COLO829 (cell line): ENCODE results near the gene FAM168A.

Experiments
- DNase-seq: peaks from one replicate; pipeline ENCODE4 v3.0.0; 2012; ENCODE audit warnings: low spot score

Gene FAM168A

GRCh38 chr11:73426219-73426850 lies 171.6 kb downstream of the FAM168A start:
- DNase-seq = no peak

- DNase-seq = no peak
Measured at GRCh38 chr11:73425108-73425507, 172.8 kb downstream of the FAM168A start.

- no peak for DNase-seq
Measured at GRCh38 chr11:73423506-73423905, 174.4 kb downstream of the FAM168A start.

DNA sequence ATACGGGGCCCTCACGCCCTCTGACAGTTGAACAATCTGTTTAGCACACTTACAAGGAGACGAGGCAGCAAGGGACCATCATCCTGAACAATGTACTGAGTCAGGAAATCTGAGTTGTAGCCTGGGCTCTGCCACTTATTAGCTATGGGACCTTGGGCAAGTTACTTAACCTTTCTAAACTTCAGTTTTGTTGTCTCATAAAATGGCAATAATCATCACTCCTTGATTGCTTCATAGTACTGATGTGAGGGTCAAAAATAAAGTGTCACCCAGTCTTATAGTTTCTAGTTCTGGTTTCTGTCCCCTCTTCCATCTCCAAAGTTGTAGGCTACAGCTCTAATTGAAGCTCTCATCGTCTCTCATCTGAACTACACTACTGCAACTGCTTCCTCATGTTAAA lies 175.0 kb downstream of the FAM168A start:
- DNase-seq = no peak

- no peak for DNase-seq
Measured at GRCh38 chr11:73420136-73420535, 177.8 kb downstream of the FAM168A start.

DNA sequence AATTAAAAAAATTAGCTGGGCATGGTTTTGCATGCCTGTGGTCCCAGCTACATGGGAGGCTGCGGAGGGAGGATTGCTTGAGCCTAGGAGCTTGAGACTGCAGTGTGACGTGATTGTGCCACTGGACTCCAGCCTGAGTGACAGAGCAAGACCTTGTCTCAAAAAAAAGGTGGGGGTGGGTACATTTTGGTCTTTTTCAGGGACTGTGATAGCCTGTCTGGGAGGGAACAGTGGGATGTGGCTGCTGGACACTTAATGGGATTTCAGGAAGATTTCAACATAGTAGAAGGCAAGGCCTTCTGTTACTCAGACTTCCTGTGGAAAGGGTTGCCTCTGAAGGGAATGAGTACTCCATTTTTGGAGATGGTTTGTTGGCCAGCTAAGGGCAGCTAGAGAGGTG lies 181.1 kb downstream of the FAM168A start:
- DNase-seq = no peak

DNA sequence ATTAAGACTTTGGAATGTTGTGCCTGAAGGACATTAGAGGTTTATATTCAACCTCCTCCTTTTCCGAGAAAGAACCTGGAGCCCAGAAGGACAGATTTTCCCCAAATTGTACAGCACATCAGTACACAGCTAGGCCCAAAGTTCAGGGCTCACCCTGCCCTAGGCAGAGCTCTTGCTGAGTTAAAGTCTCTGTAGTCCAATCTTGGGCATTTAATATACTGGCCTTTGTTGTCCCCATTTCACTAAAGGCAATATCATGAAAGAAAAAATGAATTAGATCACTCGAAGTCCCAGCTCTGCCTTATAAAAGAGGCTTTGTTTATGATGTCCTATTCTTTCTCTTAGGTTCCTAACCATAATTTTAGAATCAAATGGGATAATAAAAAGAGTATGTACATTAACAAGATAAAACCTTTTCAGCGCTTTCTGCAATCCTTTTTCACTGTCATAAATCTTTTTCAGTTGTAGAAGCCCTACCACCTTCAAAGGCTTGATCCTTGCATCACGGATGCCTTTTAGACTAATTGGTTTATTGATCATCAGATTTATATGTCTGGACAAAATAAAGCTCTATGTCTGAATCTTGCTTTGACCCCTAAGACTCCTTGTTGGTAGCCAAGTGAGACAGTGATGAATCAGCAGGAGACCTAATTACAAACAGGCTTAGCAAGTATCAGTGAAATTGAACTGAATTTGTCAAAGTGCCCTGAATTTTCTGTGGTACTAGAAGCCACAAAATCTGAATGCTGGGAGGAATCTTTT lies 181.9 kb downstream of the FAM168A start:
- DNase-seq = peak; percentile 29

DNA sequence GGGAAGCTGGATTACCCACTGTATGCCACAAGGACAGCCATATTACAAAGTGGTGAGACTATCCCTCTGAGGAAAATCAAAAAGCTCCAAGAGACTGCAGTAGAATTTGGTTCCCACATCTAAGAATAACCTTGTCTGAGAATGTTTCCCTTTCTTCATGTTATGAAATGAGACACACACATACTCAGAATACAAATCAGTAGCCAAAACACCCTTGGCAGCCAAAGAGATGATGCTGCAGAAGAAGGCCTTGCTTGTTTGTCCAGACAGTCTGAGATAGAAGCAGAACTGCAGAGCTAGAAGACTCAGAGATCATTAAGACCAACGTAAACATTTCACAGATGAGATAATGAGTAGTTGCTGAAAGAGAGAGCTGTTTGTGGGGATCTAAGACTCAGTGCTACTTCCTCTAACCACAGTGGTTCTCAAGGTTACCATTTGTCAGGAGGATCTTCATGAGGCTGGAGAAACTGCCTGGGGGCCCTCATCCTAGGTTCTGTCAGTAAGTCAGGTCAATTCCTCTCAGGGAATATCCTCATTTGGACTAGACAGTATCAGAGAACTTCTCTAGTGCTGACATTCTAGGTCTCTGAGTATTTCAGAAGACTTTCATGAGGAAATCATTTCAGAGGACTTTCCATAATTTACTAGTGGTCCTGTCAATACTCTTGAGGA lies 182.8 kb downstream of the FAM168A start:
- peak; percentile 40 for DNase-seq

DNA sequence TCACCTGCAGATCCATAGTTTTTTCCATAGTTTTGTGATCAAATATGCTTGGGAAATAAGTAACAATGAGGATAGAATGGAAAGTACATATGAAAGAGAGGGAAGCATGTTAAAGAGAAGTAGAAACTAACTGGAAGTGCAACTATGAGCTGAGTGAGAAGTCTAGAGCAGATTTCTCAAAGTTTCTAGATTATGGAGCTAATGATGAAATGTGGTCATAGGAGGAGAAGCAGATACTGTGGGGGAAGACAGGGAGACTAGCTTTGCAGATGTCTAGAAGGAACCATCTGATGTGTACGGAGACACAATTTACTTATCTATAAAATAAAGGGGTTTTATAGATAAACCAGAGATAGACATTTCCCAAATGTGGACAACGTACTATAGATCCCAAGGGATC lies 184.7 kb downstream of the FAM168A start:
- no peak for DNase-seq

DNA sequence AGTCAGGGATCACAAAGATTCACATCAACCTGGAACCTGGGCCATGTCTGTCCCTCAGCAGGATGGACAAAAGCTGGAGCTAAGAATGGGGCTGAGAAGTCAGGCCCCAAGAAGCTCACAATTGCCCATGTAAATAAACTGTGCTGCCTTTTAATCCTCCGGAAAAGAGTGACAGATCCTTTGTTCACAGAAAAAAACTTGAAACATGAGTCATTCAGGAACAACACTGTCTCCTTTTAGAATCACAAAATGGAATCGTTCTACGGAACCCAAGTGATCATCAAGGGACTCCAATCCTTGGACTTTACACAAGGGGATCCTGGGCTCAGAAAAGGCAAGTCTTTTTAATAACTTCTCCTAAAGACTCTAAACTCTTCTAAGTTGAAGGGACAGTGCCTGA lies 185.6 kb downstream of the FAM168A start:
- peak; percentile 74 for DNase-seq

- DNase-seq = no peak
Measured at GRCh38 chr11:73411031-73411430, 186.9 kb downstream of the FAM168A start.

- DNase-seq = no peak
Measured at GRCh38 chr11:73410627-73411026, 187.3 kb downstream of the FAM168A start.

DNA sequence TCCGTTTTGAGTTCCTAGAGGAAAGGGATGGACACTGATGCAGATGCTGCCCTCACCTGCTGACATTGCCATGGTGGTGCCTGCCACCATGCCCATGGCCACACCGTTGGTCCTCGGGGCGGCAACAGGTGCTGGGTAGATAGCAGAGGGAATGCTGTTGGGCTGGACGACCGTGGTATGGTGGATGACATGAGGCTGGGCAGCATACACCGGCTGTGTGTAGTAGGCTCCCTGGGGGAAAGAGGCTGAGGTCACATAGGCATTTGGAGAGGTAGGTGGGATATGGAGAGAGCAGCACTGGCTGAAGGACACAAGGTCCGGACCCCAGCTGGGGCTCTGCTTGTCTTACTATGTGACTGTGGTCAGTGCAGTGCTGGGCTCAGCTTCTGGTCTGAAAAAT lies 188.5 kb downstream of the FAM168A start:
- no peak for DNase-seq

DNA sequence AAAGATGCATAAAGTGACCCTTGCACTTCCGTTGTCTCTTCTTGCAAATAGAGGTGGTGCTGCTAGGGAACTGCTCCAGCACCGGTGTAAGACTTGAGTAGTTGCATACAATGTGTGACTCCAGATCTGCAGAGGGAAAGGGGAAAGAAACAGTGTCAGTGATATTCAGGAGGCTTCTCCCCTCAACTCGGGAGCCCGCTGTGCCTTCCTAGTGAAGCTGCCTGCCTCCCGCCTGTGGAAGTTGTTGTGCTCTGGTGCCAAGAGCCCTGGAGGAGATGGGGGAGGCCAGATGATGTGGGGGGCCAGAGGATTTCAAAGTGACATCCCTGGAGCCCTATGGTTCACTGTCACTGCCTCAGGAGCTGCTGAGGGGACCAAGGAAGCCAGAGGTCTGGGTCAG lies 191.3 kb downstream of the FAM168A start:
- no peak for DNase-seq

GRCh38 chr11:73406131-73406530 lies 191.8 kb downstream of the FAM168A start:
- DNase-seq = no peak

DNA sequence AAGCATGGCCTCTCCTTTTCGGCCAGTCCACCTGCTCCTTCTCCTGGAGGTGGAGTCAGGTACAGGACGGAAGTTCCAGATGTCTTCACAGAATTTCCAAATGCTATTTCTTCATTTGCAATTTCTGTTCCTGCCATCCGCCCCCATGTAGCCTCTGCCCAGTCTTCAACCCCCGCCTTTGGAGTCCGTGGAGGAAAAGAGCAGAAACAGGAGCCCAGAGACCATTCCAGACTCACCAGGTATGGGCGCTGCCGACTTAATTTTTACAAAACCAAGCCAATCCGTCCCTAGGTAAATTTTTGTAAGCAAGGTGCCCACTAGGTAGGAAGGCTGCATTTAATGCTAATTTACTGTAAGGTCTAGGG lies 192.8 kb downstream of the FAM168A start:
- DNase-seq = no peak

DNA sequence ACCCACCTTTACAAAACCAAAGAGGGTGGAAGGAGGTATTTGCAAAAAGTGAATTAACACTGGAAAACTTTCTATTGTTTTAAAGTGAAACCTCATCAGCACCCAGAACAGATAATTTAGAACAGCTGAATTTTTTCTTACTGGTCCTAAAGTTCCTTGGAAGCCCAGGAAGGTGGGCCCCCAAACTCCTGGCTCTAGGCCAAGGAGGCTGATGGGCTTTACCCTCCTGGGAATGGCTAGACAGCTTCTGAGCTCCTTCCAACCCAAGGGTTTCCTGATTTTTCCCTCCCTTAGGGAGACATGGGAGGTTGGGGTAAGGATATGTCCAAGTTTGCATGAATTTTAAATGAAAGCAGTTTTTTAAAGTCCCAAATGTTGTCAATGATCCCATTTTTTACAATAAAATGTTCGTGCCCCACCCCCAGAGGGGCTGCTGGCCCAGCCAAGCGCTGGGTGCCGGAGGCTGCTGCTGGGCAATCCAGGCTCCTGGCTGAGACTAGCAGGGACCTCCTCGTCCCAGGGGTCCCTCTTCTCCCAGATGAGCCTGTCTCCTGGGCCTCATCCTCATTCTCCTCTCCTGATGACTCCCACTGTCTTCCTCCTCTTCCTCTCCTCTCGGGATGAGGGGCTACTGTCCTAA lies 193.3 kb downstream of the FAM168A start:
- no peak for DNase-seq

DNA sequence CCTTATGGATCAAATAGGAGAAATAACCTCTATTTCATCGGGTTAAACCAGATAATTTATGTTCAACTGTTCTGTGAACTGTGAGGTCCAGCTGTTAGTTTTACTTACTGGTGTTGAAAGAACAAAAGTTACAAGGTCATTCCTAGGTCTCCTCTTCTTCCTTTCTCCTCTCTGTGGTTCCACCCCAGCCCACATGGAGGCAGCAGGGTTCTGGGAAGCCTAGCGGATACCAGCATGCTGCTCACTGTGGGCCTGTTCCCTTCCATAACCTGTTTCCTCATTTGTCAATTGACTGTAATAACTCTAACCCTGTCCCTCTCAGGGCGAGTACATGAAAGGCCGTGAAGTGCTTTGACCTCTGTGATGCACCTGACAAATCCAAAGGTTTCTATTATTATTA lies 193.9 kb downstream of the FAM168A start:
- DNase-seq = peak; percentile 69

GRCh38 chr11:73403541-73403940 lies 194.4 kb downstream of the FAM168A start:
- no peak for DNase-seq

GRCh38 chr11:73402834-73403185 lies 195.1 kb downstream of the FAM168A start:
- DNase-seq = no peak

- DNase-seq = no peak
Measured at GRCh38 chr11:73401924-73402833, 195.7 kb downstream of the FAM168A start.
